Activated T-cell treated with anti-CD3 and anti-CD28 coated beads, Interleukin-2, amount 50 U/mL, for 24 hours (primary cell): Measurements from ENCODE around the gene MED16.
"Not testable (repeated sequence)": the region's sequence is repeated elsewhere in the genome, so short reads cannot be mapped to it uniquely, and the experiment has no call there.

ENCODE experiments used
- DNase-seq: peaks from one replicate; pipeline ENCODE4 v3.0.0-alpha.2; 2020
- H3K27ac Mint-ChIP-seq: 2 replicates; pipeline ENCODE4 v1.8.0; 2020; ENCODE audit warnings: mild to moderate bottlenecking, mixed read lengths
- H3K27me3 Mint-ChIP-seq: 2 replicates; pipeline ENCODE4 v1.8.0; 2020; ENCODE audit warnings: mixed read lengths
- H3K36me3 Mint-ChIP-seq: 2 replicates; pipeline ENCODE4 v1.8.0; 2020; ENCODE audit warnings: low read depth, mixed read lengths
- H3K4me1 Mint-ChIP-seq: 2 replicates; pipeline ENCODE4 v1.8.0; 2020; ENCODE audit warnings: low read depth, mixed read lengths
- H3K4me3 Mint-ChIP-seq: 2 replicates; pipeline ENCODE4 v1.8.0; 2020; ENCODE audit warnings: mild to moderate bottlenecking, moderate library complexity, mixed read lengths
- H3K9me3 Mint-ChIP-seq: 2 replicates; pipeline ENCODE4 v1.8.0; 2020; ENCODE audit warnings: mixed read lengths

The MED16 gene

GRCh38 chr19:820212-820611 is 72.8 kb downstream of the MED16 start:
- not testable (repeated sequence) for DNase-seq, H3K4me3 Mint-ChIP-seq, H3K27ac Mint-ChIP-seq, H3K9me3 Mint-ChIP-seq, H3K4me1 Mint-ChIP-seq
- Mint-ChIP-seq H3K27me3 (peaks cover 18% of the 10 kb centered on the region), H3K36me3 (peaks cover 11% of the 10 kb centered on the region)
